T-cell (primary cell): Measurements from ENCODE around the gene TPD52L1. TPM values are rescaled to one million over a fixed set of nuclear protein-coding genes. Genes with fewer than 3 reads are reported as not detected.

ENCODE experiments used
- ATAC-seq, 4 experiments: fragments of 200-7000 bp in 3 of 4; fragments of 150-1000 bp in 1 of 4; cut with Tn5 transposase; replicated peaks in 1 of 4; 1 replicate in 3 of 4; 2 replicates in 1 of 4; pipeline ENCODE4 v1.10.0; 2021; ENCODE audit warnings: moderate library complexity in 3 of 4, mild to moderate bottlenecking in 2 of 4, moderate number of reproducible peaks in 1 of 4
- CTCF ChIA-PET, 2 donors: fragments of 300-600 bp; sonication (Branson Sonifier 250); formaldehyde crosslinking; loops; one replicate each; lab custom pipeline; 2022; ENCODE audit warnings: antibody characterized with exemption in 2 of 2; lab: Charles Lee
- POLR2A ChIA-PET, 2 donors: fragments of 300-600 bp; sonication (Branson Sonifier 250); formaldehyde crosslinking; loops; one replicate each; lab custom pipeline; 2022; ENCODE audit warnings: antibody characterized with exemption in 2 of 2; lab: Charles Lee
- DNase-seq, 35 experiments: peaks; one replicate each; pipeline versions ENCODE4 v3.0.0 to v3.0.0-alpha.2; 2013 to 2023
- H3K27ac ChIP-seq: one replicate; pipeline ENCODE4 v1.5.1; 2013; ENCODE audit warnings: low read length
- H3K27me3 ChIP-seq, 2 experiments: replicated peaks in 1 of 2; 1 replicate in 1 of 2; 2 replicates in 1 of 2; pipeline versions ENCODE4 v1.6.1 to v1.7.0; 2013; ENCODE audit warnings: low read length in 1 of 2, mixed read lengths in 1 of 2; ENCODE audit not compliant: control insufficient read depth in 2 of 2, insufficient read depth in 2 of 2; ENCODE audit errors: extremely low read depth in 1 of 2
- H3K36me3 ChIP-seq, 2 donors: 1 replicate in 1 of 2; 2 replicates in 1 of 2; pipeline versions ENCODE4 v1.6.1 to v1.7.0; 2013; ENCODE audit warnings: low read length in 1 of 2; ENCODE audit not compliant: control insufficient read depth in 2 of 2, insufficient read depth in 1 of 2; ENCODE audit errors: extremely low read depth in 1 of 2
- H3K4me1 ChIP-seq, 2 experiments: 1 replicate in 1 of 2; 2 replicates in 1 of 2; pipeline versions ENCODE4 v1.6.1 to v1.7.0; 2013; ENCODE audit warnings: low read length in 2 of 2, mixed read lengths in 1 of 2; ENCODE audit not compliant: insufficient read depth in 2 of 2, control insufficient read depth in 1 of 2; ENCODE audit errors: extremely low read depth in 1 of 2
- H3K4me3 ChIP-seq, 2 donors: 1 replicate in 1 of 2; 2 replicates in 1 of 2; pipeline versions ENCODE4 v1.5.1 to v1.7.0; 2013; ENCODE audit warnings: mild to moderate bottlenecking in 2 of 2, low read length in 1 of 2, moderate library complexity in 1 of 2; ENCODE audit not compliant: control insufficient read depth in 1 of 2; ENCODE audit errors: extremely low read depth in 1 of 2
- H3K9me3 ChIP-seq: 2 replicates; pipeline ENCODE4 v1.7.0; 2013
- H3K27ac Mint-ChIP-seq, 2 donors: one replicate each; pipeline ENCODE4 v1.8.0; 2020 to 2021; ENCODE audit warnings: mild to moderate bottlenecking in 2 of 2, mixed read lengths in 2 of 2
- H3K27me3 Mint-ChIP-seq, 2 donors: one replicate each; pipeline ENCODE4 v1.8.0; 2021 to 2022; ENCODE audit warnings: mixed read lengths in 2 of 2
- H3K36me3 Mint-ChIP-seq: one replicate; pipeline ENCODE4 v1.8.0; 2021; ENCODE audit warnings: mixed read lengths
- H3K4me1 Mint-ChIP-seq, 3 donors: one replicate each; pipeline ENCODE4 v1.8.0; 2020 to 2022; ENCODE audit warnings: mixed read lengths in 3 of 3, mild to moderate bottlenecking in 1 of 3
- H3K4me3 Mint-ChIP-seq, 3 donors: one replicate each; pipeline ENCODE4 v1.8.0; 2020 to 2022; ENCODE audit warnings: mild to moderate bottlenecking in 3 of 3, mixed read lengths in 3 of 3, moderate library complexity in 3 of 3
- H3K9me3 Mint-ChIP-seq, 3 donors: one replicate each; pipeline ENCODE4 v1.8.0; 2020 to 2022; ENCODE audit warnings: mixed read lengths in 3 of 3
- WGBS: methylation state at CpG from one replicate; pipeline ENCODE4 v1.1.5; 2013; ENCODE audit warnings: missing lambda C conversion rate; ENCODE audit not compliant: insufficient coverage; 5-methylcytosine and 5-hydroxymethylcytosine counted together
- total RNA-seq, 35 experiments: library from RNA in 6 of 35; stranded (reverse) in 6 of 35; fragments of 120-200 nt in 1 of 35; gene quantifications; one replicate each; pipeline versions ENCODE4 v1.2.1 to v1.2.4 and lab custom pipeline; 2013 to 2026

The TPD52L1 gene, protein sequence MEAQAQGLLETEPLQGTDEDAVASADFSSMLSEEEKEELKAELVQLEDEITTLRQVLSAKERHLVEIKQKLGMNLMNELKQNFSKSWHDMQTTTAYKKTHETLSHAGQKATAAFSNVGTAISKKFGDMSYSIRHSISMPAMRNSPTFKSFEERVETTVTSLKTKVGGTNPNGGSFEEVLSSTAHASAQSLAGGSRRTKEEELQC
- total RNA-seq (under 1 TPM in 4 of 5 donors, not detected in 1; 0.20 to 0.89 (median 0.47) TPM), total RNA-seq (lab: John Stamatoyannopoulos, UW) (0 to 0.49 (median 0.09) reads per million in 29 experiments)
- total RNA-seq (2013): 0.24 TPM

DNA sequence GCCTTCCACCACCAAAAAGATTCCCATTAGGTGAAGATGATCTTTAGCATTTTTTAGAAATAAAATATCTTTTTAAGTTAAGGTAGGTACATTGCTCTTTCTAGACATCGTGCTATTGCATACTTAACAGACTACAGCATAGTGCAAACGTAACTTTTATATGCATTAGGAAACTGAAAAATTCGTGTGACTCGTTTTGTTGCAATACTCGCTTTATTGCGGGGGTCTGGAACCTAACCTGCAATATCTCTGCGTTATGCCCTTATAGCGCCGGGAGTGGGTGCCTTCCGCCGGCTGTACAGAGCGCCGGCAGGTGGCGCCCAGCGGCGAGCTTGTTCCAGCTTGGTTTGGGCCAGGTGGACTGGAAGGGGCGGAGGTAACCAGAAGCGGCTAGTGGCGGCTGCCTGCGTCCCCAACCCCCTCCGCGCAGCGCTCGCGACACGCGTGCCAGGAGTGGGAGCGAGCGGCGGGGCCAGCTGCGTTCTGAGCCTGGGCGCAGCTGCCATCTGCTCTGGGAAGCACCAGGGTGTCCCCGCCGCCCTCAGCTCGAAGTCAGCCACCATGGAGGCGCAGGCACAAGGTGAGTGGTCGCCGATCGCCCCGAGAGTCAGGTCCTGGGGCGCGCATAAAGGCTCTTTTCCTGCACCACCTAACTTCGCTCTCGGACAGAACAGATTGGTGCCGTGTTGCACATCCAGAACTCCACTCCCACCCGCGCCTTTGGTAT lies at the start of gene TPD52L1:
Gene TPD52L1, plus strand, starts transcription at position 383 of the 727 bp plus-strand sequence. Its CDS starts 179 bp downstream, at position 562.
- Mint-ChIP-seq H3K9me3 (no peaks in the 10 kb centered on the region), H3K36me3 (no peaks in the 10 kb centered on the region), H3K4me1 (peaks cover 0 to 14% (median 10%) of the 10 kb centered on the region in 3 donors), H3K27ac (no peak within 1 kb of the TSS), H3K27me3 (peaks cover 38 to 42% of the 10 kb centered on the region in 2 donors), H3K4me3 (peak within 1 kb of the TSS; percentile 71 to 73 (median 72))
- H3K27ac ChIP-seq: no peak within 1 kb of the TSS
- DNase-seq (peak in 33 of 35 experiments; percentile 2 to 65 (median 29)), ATAC-seq (peak; percentile 75 to 90 (median 88))
- H3K9me3 ChIP-seq: no peaks in the 10 kb centered on the region
- CTCF ChIA-PET: interaction anchor here in 1 of 2 donors (0.5 to 1.0 kb wide), 3 partner anchors 38 to 1221 kb away, joined by 3 read pairs; no protein-coding TSS in a partner anchor
- no peaks in the 10 kb centered on the region for H3K36me3 ChIP-seq
- H3K4me1 ChIP-seq: peaks cover 3 to 14% of the 10 kb centered on the region in 2 experiments
- POLR2A ChIA-PET: no interaction called here
- H3K27me3 ChIP-seq: peaks cover 0 to 27% of the 10 kb centered on the region in 2 experiments
- H3K4me3 ChIP-seq: peak within 1 kb of the TSS; percentile 49 to 78
- whole genome bisulfite sequencing: 2% methylated on average over 43 of the region's 47 CpGs

- DNase-seq (no peak), ATAC-seq (no peak)
- POLR2A ChIA-PET: no interaction called here
- H3K9me3 Mint-ChIP-seq: peaks cover 9 to 10% (median 10%) of the 10 kb centered on the region in 3 donors
- H3K4me1 Mint-ChIP-seq: peaks cover 8 to 19% (median 9%) of the 10 kb centered on the region in 3 donors
- H3K27ac ChIP-seq: no peak overlapping the region
- CTCF ChIA-PET: interaction anchor here in 1 of 2 donors (0.9 kb wide), 1 partner anchor 10 kb away, joined by 3 read pairs; no protein-coding TSS in a partner anchor
- H3K36me3 Mint-ChIP-seq: no peaks in the 10 kb centered on the region
- no peak overlapping the region for H3K4me3 Mint-ChIP-seq
- peaks cover 5 to 11% of the 10 kb centered on the region in 2 experiments for H3K4me1 ChIP-seq
- 72% methylated on average over 2 of the region's 4 CpGs for WGBS
- H3K27me3 ChIP-seq: no peaks in the 10 kb centered on the region
- H3K36me3 ChIP-seq: no peaks in the 10 kb centered on the region
- peaks cover 0 to 3% of the 10 kb centered on the region in 2 donors for H3K27me3 Mint-ChIP-seq
- no peak overlapping the region for H3K27ac Mint-ChIP-seq
- peaks cover 3% of the 10 kb centered on the region for H3K9me3 ChIP-seq
- H3K4me3 ChIP-seq: no peak overlapping the region
These were observed 49.1 kb upstream of the TPD52L1 start for GRCh38 chr6:125104425-125104824.

DNA sequence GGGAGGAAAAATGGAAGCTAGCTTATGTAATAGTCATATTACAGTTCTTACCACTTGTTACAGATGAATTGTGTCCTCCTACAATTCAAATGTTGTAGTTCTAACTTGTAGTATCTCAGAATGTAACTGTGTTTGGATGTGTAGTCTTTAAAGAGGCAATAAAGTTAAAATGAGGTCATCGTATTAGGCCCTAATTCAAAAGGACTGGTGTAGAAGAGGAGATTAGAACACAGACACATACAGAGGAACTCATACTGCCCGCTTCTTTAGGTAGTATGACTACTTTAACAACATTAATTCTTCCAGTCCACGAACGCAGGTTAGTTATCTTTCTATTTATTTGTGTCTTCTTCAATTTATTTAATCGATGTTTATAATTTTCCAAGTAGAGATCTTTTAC lies 46.5 kb upstream of the TPD52L1 start:
- no peaks in the 10 kb centered on the region for H3K4me1 ChIP-seq
- ChIA-PET POLR2A (no interaction called here), CTCF (interaction anchor here in 1 of 2 donors (0.7 kb wide), 1 partner anchor 249 kb away, joined by 3 read pairs; no protein-coding TSS in a partner anchor)
- H3K36me3 Mint-ChIP-seq: peaks cover 6% of the 10 kb centered on the region
- ATAC-seq (no peak), DNase-seq (no peak)
- H3K27ac ChIP-seq: no peak overlapping the region
- no peaks in the 10 kb centered on the region for H3K27me3 Mint-ChIP-seq
- no peak overlapping the region for H3K4me3 Mint-ChIP-seq
- H3K4me1 Mint-ChIP-seq: peaks cover 0 to 2% (median 0%) of the 10 kb centered on the region in 3 donors
- no peaks in the 10 kb centered on the region for H3K27me3 ChIP-seq
- 100% methylated on average over 1 of the region's 5 CpGs for WGBS
- H3K4me3 ChIP-seq: no peak overlapping the region
- peaks cover 6% of the 10 kb centered on the region for H3K9me3 ChIP-seq
- H3K36me3 ChIP-seq: no peaks in the 10 kb centered on the region
- H3K27ac Mint-ChIP-seq: no peak overlapping the region
- H3K9me3 Mint-ChIP-seq: peaks cover 29 to 35% (median 32%) of the 10 kb centered on the region in 3 donors

DNA sequence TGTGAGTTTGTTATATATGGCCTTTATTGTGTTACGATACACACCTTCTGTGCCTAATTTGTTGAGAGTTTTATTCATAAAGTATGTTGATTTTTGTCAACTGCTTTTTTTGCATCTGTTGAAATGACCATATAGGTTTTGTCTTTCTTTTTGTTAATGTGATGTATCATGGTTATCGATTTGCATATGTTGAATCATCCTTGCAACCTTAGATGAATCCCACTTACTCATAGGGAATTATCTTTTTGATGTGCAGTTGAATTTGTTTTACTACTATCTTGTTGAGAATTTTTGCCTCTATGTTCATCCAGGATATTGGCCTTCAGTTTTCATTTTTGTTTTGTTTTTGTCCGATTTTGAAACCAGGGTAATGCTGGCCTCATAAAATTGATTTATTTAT lies 45.7 kb upstream of the TPD52L1 start:
- Histone ChIP-seq H3K4me1 (no peaks in the 10 kb centered on the region), H3K27ac (no peak overlapping the region), H3K9me3 (peaks cover 6% of the 10 kb centered on the region), H3K36me3 (no peaks in the 10 kb centered on the region), H3K4me3 (no peak overlapping the region), H3K27me3 (no peaks in the 10 kb centered on the region)
- no peak for ATAC-seq
- no peak for DNase-seq
- ChIA-PET POLR2A (interaction anchor here in 1 of 2 donors (0.8 kb wide), 1 partner anchor 190 kb away, joined by 3 read pairs; no protein-coding TSS in a partner anchor), CTCF (no interaction called here)
- no peak overlapping the region for H3K27ac Mint-ChIP-seq
- H3K36me3 Mint-ChIP-seq: peaks cover 10% of the 10 kb centered on the region
- peaks cover 34 to 40% (median 37%) of the 10 kb centered on the region in 3 donors for H3K9me3 Mint-ChIP-seq
- no CpG with 5 or more reads among the region's 3 CpGs for WGBS
- H3K4me3 Mint-ChIP-seq: no peak overlapping the region
- H3K27me3 Mint-ChIP-seq: no peaks in the 10 kb centered on the region
- H3K4me1 Mint-ChIP-seq: no peaks in the 10 kb centered on the region

DNA sequence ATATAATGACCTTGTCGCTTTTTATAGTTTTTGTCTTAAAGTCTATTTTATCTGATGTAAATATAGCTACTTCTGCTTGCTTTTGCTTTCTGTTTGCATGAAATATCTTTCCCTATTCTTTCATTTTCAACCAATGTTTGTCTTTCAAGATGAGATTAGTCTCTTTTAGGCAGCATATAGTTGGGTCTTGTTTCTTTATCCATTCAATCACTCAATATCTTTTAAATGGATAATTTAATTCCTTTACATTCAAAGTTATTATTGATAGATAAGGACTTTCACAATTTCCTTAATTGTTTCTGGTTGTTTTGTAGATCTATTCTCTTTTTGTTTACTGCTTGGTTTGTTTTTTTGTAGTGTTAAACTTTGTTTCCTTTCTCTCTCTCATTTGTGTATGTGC lies 43.5 kb upstream of the TPD52L1 start:
- H3K27ac Mint-ChIP-seq: no peak overlapping the region
- ChIA-PET CTCF (no interaction called here), POLR2A (interaction anchor here in 1 of 2 donors (0.6 kb wide), 2 partner anchors 11 to 941 kb away, joined by 3 to 6 read pairs; no protein-coding TSS in a partner anchor)
- no peak overlapping the region for H3K4me3 Mint-ChIP-seq
- no peaks in the 10 kb centered on the region for H3K4me1 ChIP-seq
- peaks cover 6% of the 10 kb centered on the region for H3K9me3 ChIP-seq
- no peaks in the 10 kb centered on the region for H3K36me3 ChIP-seq
- H3K4me1 Mint-ChIP-seq: no peaks in the 10 kb centered on the region
- no peaks in the 10 kb centered on the region for H3K27me3 Mint-ChIP-seq
- peaks cover 10% of the 10 kb centered on the region for H3K36me3 Mint-ChIP-seq
- no peak for ATAC-seq
- H3K9me3 Mint-ChIP-seq: peaks cover 34 to 40% (median 37%) of the 10 kb centered on the region in 3 donors
- H3K4me3 ChIP-seq: no peak overlapping the region
- DNase-seq: no peak
- no peak overlapping the region for H3K27ac ChIP-seq
- no peaks in the 10 kb centered on the region for H3K27me3 ChIP-seq
- WGBS: no CpG with 5 or more reads among the region's 1 CpG
